ENCODE data around the gene TRERF1.

DNA sequence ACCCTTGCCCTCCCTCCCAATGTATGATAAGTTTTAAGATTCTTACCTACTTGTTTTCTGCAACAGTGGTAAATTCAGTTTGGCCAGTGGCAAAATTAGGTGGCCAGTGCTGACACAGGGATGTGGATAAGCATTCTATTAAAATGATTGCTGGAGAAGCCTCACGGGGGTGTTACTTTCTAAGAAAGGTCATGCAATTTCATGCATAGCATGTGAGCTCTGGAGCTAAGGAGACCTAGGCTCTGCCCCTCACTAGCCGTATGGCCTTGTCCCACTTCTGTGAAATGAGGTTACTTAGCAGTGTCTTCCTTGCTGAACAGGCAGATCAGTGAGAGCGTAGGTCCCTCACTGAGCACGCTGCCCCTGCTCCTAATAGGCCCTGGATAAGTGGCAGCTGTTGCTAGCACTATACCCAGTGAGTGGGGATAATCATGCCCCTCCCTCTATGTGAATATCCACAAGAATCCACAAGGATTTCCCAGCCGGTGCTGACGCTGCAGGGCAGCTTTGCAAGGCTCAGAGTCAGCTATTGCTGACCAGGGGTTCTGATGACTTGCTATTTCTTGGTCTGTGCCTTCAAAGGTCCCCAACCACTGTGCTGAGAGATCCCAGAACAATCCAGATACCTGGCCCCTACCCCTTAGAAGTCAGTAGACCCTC lies 147.5 kb downstream of the TRERF1 start:
- TF ChIP-seq, protein P1, sequence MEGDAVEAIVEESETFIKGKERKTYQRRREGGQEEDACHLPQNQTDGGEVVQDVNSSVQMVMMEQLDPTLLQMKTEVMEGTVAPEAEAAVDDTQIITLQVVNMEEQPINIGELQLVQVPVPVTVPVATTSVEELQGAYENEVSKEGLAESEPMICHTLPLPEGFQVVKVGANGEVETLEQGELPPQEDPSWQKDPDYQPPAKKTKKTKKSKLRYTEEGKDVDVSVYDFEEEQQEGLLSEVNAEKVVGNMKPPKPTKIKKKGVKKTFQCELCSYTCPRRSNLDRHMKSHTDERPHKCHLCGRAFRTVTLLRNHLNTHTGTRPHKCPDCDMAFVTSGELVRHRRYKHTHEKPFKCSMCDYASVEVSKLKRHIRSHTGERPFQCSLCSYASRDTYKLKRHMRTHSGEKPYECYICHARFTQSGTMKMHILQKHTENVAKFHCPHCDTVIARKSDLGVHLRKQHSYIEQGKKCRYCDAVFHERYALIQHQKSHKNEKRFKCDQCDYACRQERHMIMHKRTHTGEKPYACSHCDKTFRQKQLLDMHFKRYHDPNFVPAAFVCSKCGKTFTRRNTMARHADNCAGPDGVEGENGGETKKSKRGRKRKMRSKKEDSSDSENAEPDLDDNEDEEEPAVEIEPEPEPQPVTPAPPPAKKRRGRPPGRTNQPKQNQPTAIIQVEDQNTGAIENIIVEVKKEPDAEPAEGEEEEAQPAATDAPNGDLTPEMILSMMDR (IDR thresholded peaks at IDR 0.05), result no peak
- no peak for TF ChIP-seq POLR2A (IDR thresholded peaks at IDR 0.05)

All from testis (tissue), 2 donors.